Inferior parietal cortex (tissue), 1 donor: ENCODE data around the gene RGS6.

Experiments used
- DNase-seq: peaks from one replicate; pipeline ENCODE4 v3.0.0-alpha.2; 2016; ENCODE audit errors: extremely low spot score

Gene RGS6

GRCh38 chr14:72607386-72608130 lies 675.3 kb downstream of the RGS6 start:
- DNase-seq, result no peak

- DNase-seq, result no peak
Measured at GRCh38 chr14:72608391-72609204, 676.4 kb downstream of the RGS6 start.

GRCh38 chr14:72609205-72609916 lies 677.1 kb downstream of the RGS6 start:
- DNase-seq, result no peak

- DNase-seq, result no peak
Measured at GRCh38 chr14:72610096-72610830, 678.0 kb downstream of the RGS6 start.

- DNase-seq, result no peak
Measured at GRCh38 chr14:72610831-72611200, 678.6 kb downstream of the RGS6 start.

GRCh38 chr14:72611506-72611905 lies 679.3 kb downstream of the RGS6 start:
- DNase-seq, result no peak

- DNase-seq, result no peak
Measured at GRCh38 chr14:72612041-72612440, 679.8 kb downstream of the RGS6 start.

GRCh38 chr14:72613231-72613974 lies 681.2 kb downstream of the RGS6 start:
- no peak for DNase-seq

GRCh38 chr14:72613975-72614319 lies 681.7 kb downstream of the RGS6 start:
- no peak for DNase-seq

- DNase-seq, result no peak
Measured at GRCh38 chr14:72614365-72614764, 682.1 kb downstream of the RGS6 start.

GRCh38 chr14:72614891-72615415 lies 682.7 kb downstream of the RGS6 start:
- no peak for DNase-seq

- no peak for DNase-seq
Measured at GRCh38 chr14:72615451-72616121, 683.4 kb downstream of the RGS6 start.
